ENCODE data around the gene TGM6.

Gene TGM6

DNA sequence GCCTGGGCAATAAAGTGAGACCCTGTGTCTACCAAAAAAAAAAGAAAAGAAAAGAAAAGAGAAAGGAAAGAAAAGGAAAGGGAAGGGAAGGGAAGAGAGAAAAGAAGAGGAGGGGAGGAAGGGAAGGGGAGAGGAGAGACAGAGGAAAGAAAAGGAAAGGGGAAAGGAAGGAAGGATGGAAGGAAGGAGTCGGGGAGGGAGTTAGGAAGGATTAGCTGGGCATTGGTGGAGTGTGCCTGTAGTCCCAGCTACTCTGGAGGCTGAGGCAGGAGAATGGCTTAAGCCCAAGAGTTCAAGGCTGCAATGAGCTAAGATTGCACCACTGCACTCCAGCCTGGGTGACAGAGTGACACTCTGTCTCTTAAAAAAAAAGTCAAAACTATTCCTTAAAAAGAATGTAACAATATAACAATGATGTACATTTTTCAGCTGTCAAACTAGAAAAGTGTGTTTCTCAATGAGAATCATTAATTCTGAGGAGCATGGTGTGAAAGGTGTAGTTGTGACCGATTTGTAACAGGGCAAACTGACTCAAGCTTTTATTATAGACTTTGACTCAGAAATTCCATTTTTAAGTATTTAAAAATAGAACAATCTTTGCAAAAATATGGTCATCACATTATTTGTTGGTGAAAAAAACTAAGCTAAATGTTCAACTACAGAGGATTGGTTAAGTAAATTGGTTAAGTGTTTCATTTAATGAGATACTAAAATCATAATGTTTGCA, 75.2 kb downstream of the TGM6 start:
- DNase-seq (ENCODE audit: low spot score): no peak

DNA sequence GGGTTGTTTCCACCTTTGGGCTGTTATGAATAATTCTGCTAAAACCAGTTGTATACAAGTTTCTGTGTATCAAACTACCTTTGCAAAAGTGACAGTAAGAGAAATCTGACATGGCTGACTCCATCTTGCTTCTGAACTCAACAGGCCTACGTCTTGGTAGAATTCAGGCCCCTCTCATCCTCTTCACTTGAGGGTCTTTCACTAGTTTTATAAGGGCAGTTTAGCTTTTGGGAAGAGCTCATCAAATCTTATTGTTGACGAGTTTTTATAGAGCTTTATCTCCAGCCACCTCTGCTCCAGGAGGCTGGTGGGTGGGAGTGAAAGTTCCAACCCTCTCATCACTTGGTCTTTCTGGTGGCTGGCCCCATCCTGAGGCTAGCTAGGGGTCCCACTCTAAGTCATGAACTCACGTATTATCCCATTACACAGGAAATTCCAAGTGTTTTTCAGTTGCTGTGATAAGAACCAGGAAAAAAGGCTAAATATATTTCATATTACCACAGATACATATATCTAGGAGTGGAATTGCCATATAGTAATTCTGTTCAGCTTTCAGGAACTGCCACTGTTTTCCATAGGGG, 78.3 kb downstream of the TGM6 start:
- no peak for DNase-seq (ENCODE audit: low spot score)

- DNase-seq (ENCODE audit: low spot score): no peak
Observed at GRCh38 chr20:2459981-2460751, 79.5 kb downstream of the TGM6 start.

DNA sequence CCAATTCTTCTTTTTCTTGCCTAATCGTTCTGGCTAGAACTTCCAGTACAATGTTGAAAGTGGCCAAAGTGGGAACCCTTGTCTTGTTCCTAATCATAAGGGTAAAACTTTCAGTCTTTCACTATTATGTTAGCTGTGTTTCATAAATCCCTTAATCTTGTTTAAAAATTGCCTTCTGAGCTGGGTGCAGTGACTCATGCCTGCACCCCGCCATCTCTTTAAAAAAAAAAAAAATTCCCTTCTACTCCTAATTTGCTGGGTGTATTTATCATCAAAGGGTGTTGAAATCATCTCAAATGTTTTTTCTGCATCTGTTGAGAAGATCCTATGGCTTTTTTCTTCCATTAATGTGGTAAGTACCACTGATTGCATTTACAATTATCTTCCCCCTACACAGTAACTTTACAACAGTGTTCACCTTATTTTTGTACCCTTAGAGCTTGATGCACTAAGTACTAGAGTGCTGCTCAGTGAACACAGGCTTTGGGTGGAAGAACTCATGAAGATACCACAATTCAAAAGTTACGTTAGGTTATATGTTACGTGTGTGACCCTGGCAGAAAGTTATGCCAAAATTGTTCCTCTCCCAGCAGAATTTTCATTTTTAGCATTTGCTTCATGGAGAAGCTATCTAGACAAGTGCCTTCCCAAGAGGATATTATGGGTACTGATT, 80.2 kb downstream of the TGM6 start:
- no peak for DNase-seq (ENCODE audit: low spot score)

- DNase-seq (ENCODE audit: low spot score): no peak
Observed at GRCh38 chr20:2462484-2462883, 81.8 kb downstream of the TGM6 start.

GRCh38 chr20:2463616-2464365, 83.1 kb downstream of the TGM6 start:
- no peak for DNase-seq (ENCODE audit: low spot score)

- no peak for DNase-seq (ENCODE audit: low spot score)
Observed at GRCh38 chr20:2465100-2465499, 84.4 kb downstream of the TGM6 start.

GRCh38 chr20:2467412-2467811, 86.7 kb downstream of the TGM6 start:
- no peak for DNase-seq (ENCODE audit: low spot score)

DNA sequence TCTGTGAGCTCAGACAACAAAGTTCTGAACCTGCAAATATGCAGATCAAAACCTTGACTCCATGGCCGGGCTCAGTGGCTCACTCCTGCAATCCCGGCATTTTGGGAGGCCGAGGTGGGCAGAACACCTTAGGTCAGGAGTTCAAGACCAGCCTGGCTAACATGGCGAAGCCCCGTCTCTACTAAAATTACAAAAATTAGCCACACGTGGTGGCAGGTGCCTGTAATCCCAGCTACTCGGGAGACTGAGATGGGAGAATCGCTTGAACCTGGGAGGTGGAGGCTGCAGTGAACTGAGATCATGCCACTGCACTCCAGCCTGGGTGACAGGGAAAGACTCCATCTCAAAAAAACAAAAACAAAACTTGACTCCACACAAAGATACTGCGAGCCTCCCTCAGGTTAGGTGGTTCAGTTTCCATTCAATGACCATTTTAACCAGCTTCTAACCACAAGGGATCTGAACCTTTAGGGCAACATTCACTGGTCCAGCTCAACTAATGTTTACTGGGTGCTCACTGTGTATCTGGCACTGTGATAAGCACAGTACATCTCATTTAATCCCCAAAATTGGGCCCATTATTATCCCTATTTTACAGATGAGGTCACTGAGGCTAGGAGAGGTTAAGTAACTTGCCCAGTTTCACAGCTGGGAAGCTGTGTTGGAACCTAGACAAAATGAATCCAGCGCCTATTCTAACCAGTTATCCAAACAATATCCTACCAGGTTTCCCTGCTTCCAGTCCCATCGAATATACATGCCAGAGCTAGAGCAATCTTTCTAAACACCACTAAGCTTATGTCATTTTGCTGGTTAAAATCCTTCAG, 88.1 kb downstream of the TGM6 start:
- DNase-seq (ENCODE audit: low spot score): no peak

DNA sequence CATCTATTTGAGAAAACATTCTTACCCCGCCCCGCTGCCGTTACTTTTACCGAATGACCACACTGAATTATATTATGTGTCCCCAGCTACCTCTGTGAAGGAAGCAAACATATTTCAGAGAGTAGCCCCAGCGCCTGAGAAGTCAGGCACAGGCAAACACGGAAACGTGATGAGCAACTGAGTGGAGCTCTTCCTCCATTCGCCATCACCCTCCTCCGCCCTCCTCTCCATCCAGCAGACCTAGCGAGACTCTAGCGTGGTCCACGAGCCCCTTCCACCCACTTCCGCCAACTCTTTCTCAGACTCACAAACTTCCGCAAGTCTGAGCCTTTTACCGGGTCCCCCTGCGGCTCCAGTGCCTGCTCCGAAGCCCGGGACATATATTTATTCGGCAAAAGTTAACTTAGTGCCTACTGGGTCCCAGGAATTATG, 89.3 kb downstream of the TGM6 start:
- DNase-seq (ENCODE audit: low spot score): peak; percentile 62

DNA sequence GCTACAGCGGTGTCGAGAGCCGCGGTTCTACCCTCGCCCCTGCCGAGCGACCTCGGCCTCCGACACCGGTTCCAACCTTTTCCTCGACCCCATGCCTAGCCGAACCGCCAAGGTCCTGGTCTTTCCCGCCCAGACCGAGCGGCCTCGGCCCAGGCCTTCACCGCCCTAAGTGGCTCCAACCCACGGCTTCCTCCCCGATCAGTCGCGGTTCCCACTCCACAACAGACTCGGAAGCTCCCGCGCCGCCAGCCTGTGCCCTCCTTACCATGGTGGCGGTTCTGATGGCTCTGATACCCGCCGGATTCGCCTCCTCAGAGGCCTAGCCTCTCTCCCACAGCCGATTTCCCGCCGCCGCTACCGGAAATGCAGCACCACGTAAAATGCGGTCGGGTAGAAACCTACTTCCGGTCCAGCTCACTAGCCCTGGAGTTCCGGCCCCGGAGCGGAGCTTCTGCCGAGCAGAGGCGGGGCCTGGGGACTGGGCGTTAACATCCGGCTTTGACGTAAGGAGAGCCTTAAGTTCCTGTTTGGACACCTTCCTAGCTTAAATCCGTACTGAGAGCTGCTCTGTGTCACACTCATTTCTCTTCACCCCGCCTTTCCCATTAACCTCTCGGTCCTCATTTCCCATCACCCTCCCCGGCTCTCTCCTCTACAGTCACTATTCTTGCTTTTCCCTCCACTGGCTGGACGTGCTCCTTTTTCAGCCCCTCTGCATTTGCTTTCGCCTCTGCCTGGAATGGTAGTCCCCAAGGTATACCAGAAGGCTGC, 89.9 kb downstream of the TGM6 start, which contains the start of gene SNRPB:
SNRPB (minus strand) TSS at position 367 of the 771 bp plus-strand sequence; CDS start at position 268, 99 bp downstream.
- peak; percentile 99 for DNase-seq (ENCODE audit: low spot score)

GRCh38 chr20:2473516-2473915, 92.8 kb downstream of the TGM6 start:
- peak; percentile 47 for DNase-seq (ENCODE audit: low spot score)

GRCh38 chr20:2475850-2476741, 95.4 kb downstream of the TGM6 start:
- no peak for DNase-seq (ENCODE audit: low spot score)

DNA sequence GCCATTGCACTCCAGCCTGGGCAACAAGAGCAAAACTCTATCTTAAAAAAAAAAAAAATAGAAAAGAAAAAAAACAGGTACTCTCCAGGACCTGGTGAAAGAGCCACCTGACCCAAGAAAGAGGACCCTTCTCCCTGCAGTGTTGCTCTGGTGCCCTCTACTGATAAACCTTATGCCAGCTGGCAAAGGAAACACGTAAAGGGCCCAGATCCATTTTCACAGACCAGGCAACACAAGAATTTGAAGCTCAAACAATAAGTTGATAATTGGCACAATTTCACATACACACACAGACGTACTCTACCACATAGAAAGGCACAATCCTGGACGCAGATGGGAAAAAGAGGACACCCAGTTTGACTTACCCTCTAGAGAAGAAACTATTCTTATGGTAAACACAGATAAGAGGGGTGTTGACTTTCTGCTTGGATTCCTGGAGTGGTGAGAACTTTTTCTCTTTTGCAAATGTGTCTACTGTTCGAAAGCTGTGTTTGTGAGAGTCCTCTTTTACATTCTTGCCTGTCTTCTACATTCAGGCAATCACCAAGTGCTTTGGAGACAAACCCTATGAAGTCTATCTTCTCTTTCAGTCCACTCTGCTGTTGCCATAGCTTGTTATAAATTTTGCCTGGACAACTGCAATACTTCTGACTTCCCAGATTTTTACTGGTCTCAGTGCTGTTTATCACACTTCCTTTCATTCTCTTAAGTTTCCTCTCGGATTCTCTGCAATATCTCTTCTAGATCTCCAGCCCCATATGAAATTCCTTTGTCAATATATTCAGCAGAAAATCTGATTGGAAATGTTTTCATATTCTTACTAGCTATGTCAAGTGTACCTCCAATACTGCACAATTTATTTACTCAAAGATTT, 96.3 kb downstream of the TGM6 start:
- DNase-seq (ENCODE audit: low spot score): no peak

DNA sequence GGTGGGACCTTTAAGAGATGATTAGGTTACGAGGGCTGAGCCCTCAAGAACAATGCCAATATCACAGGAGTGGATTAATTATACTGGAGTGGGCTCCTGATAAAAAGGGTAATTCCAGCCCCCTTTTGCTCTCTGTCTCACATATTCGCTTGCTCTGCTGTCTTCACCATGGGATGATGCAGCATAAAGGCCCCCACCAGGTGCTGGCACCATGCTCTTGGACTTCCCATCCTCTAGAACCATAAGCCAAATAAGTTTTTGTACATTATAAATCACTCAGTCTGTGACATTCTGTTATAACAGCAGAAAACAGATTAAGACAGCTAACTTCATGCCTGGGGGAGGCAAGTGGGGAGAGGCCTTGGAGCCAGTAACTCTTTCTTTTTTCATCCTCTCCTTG, 99.7 kb downstream of the TGM6 start:
- DNase-seq (ENCODE audit: low spot score): no peak

All from kidney tubule cell (primary cell).